ENCODE results near the gene TSTD1. TPM values are rescaled to one million over a fixed set of nuclear protein-coding genes. Genes with fewer than 3 reads are reported as not detected.

TSTD1 gene
- total RNA-seq, 1 experiment from 2014 or later, result 74.5 TPM

GRCh38 chr1:161013488-161014230, 25.1 kb downstream of the TSTD1 start (continued):
- TF ChIP-seq ZNF281 (CRISPR knock-in tag; IDR thresholded peaks at IDR 0.05), result no peak
- no peak for TF ChIP-seq ESRRA (CRISPR knock-in tag; IDR thresholded peaks at IDR 0.05; ENCODE audit: borderline replicate concordance)
- 0 out of 2 replicates have a peak, but pooled peaks have one; percentile 42 for TF ChIP-seq ARID4B (CRISPR knock-in tag; IDR thresholded peaks at IDR 0.05; ENCODE audit: borderline replicate concordance)
- TF ChIP-seq OVOL2 (CRISPR knock-in tag; IDR thresholded peaks at IDR 0.05; ENCODE audit: borderline replicate concordance), result no peak
- TF ChIP-seq, protein P1, sequence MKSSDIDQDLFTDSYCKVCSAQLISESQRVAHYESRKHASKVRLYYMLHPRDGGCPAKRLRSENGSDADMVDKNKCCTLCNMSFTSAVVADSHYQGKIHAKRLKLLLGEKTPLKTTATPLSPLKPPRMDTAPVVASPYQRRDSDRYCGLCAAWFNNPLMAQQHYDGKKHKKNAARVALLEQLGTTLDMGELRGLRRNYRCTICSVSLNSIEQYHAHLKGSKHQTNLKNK (CRISPR knock-in tag; IDR thresholded peaks at IDR 0.05), result no peak
- TF ChIP-seq MYBL2 (CRISPR knock-in tag; IDR thresholded peaks at IDR 0.05), result no peak

DNA sequence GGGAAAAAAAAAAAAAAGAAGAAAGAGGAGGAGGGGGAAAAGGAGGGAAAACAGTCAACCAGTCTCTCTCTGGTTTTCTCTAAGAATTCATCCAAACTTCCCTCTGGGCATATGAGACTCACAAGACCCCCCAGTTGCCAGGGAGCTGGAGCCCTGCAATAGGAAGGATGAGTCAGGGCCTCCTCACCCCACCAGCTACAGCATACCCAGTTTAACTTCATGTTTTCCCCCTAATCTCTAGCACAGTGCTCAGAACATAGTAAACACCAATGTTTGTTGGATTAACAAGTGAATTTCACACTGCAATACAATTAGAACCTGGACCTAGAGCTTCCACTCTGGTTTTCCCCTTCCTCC, 25.7 kb downstream of the TSTD1 start:
- Mint-ChIP-seq H3K36me3 (peaks cover 13% of the 10 kb centered on the region), H3K4me1 (peaks cover 57% of the 10 kb centered on the region), H3K9me3 (no peaks in the 10 kb centered on the region), H3K4me3 (peak overlapping the region; percentile 57), H3K27me3 (ENCODE audit: low read depth) (no peaks in the 10 kb centered on the region), H3K27ac (peak overlapping the region; percentile 98)
- ChIA-PET CTCF (interaction anchor here (0.6 to 1.4 kb wide), 11 partner anchors 16 to 332 kb away, joined by 3 to 11 read pairs (median 3); partner anchors contain the start of genes ITLN1 and TSTD1), POLR2A (interaction anchor here (0.9 to 1.7 kb wide), 6 partner anchors 12 to 139 kb away, joined by 3 to 10 read pairs (median 6); partner anchors contain the start of genes TSTD1 and USF1)
- DNase-seq (ENCODE audit: low spot score), result no peak
- ATAC-seq, result no peak
- TF ChIP-seq AR (CRISPR knock-in tag; IDR thresholded peaks at IDR 0.05), result no peak
- no peak for TF ChIP-seq KAT7 (CRISPR knock-in tag; IDR thresholded peaks at IDR 0.05; ENCODE audit: borderline replicate concordance)
- TF ChIP-seq ZNF416 (CRISPR knock-in tag; IDR thresholded peaks at IDR 0.05), result no peak
- TF ChIP-seq ZNF281 (CRISPR knock-in tag; IDR thresholded peaks at IDR 0.05), result no peak
- TF ChIP-seq STAT6 (CRISPR knock-in tag; conservative IDR thresholded peaks at IDR 0.05; ENCODE audit: low read depth), result no peak
- TF ChIP-seq PRRX2 (CRISPR knock-in tag; IDR thresholded peaks at IDR 0.05), result no peak
- no peak for TF ChIP-seq CBFB (CRISPR knock-in tag; IDR thresholded peaks at IDR 0.05; ENCODE audit: low read depth)
- TF ChIP-seq, protein P2, sequence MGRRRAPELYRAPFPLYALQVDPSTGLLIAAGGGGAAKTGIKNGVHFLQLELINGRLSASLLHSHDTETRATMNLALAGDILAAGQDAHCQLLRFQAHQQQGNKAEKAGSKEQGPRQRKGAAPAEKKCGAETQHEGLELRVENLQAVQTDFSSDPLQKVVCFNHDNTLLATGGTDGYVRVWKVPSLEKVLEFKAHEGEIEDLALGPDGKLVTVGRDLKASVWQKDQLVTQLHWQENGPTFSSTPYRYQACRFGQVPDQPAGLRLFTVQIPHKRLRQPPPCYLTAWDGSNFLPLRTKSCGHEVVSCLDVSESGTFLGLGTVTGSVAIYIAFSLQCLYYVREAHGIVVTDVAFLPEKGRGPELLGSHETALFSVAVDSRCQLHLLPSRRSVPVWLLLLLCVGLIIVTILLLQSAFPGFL (CRISPR knock-in tag; IDR thresholded peaks at IDR 0.05; ENCODE audit: borderline replicate concordance), result no peak
- no peak for TF ChIP-seq SMAD4 (CRISPR knock-in tag; IDR thresholded peaks at IDR 0.05)
- TF ChIP-seq ETV6 (CRISPR knock-in tag; IDR thresholded peaks at IDR 0.05), result no peak
- TF ChIP-seq MLX (CRISPR knock-in tag; IDR thresholded peaks at IDR 0.05), result no peak

All from WTC11 (cell line).